ENCODE measurements around the gene PRAMEF13.
"Not testable (repeated sequence)": the region's sequence is repeated elsewhere in the genome, so short reads cannot be mapped to it uniquely, and the experiment has no call there.

PRAMEF13 gene

GRCh38 chr1:13201309-13201708, at the start of gene PRAMEF13:
PRAMEF13 (minus strand) TSS chr1:13201409; CDS start chr1:13199589, 1,820 bp downstream.
- DNase-seq (ENCODE audit: low spot score) = not testable (repeated sequence)

GRCh38 chr1:13247122-13247521, 45.9 kb upstream of the PRAMEF13 start:
- not testable (repeated sequence) for DNase-seq (ENCODE audit: low spot score)

DNA sequence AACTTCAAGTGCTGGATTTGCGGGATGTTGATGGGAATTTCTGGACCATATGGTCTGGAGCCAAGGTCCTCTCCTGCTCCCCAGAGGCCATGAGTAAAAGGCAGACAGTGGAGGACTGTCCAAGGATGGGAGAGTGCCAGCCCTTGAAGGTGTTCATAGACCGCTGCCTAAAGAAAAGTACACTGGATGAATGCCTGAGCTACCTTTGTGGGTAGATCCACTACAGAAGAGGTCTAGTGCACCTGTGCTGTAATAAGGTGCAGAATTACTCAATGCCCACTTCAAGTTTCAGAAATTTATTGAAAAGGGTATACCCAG, 45.3 kb upstream of the PRAMEF13 start:
- not testable (repeated sequence) for DNase-seq (ENCODE audit: low spot score)

DNA sequence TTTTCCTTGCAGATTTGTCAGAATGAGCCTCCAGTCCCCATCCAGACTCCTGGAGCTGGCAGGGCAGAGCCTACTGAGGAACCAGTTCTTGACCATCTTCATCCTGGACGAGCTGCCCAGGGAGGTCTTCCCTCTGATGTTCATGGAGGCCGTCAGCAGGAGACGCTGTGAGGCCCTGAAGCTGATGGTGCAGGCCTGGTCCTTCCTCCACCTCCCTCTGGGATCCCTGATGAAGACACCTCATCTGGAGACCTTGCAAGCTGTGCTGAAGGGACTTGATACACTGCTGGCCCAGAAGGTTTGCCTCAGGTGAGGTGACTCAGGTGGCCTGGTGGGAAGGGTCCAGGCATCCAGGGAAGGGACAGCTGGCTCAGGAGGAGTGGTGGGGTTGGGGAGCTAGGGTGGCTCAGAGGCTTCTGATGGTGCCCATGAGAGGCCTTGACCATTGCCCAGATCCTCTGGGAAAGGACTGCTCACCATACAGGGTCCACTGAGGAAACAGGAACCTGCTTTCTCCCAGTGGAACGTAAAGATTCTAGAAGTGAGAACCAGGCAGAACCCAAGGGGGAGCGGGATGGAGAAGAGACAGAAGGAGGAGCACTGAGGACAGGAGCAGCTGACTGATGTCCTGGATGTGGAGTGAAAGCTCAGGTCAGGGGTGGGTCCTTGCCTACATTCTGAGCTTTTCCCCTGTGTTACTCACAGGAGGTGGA, 44.8 kb upstream of the PRAMEF13 start:
- DNase-seq (ENCODE audit: low spot score) = not testable (repeated sequence)

- DNase-seq (ENCODE audit: low spot score) = not testable (repeated sequence)
Observed at GRCh38 chr1:13243536-13244263, 42.5 kb upstream of the PRAMEF13 start.

DNA sequence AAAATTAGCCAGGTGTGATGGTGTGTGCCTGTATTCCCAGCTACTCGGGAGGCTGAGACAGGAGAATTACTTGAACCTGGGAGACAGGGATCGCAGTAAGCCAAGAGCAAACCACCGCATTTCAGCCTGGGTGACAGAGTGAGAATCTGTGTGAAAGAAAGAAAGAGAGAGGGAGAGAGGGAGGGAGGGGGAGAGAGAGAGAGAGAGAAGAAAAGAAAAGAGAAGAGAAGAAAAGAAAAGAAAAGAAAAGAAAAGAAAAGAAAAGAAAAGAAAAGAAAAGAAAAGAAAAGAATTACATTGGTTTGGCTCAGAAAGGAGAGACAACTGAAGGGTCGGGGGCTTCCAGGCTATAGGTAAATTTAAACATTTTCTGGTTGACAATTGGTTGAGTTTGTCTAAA, 38.4 kb upstream of the PRAMEF13 start:
- DNase-seq (ENCODE audit: low spot score) = not testable (repeated sequence)

- not testable (repeated sequence) for DNase-seq (ENCODE audit: low spot score)
Observed at GRCh38 chr1:13237572-13237971, 36.4 kb upstream of the PRAMEF13 start.

DNA sequence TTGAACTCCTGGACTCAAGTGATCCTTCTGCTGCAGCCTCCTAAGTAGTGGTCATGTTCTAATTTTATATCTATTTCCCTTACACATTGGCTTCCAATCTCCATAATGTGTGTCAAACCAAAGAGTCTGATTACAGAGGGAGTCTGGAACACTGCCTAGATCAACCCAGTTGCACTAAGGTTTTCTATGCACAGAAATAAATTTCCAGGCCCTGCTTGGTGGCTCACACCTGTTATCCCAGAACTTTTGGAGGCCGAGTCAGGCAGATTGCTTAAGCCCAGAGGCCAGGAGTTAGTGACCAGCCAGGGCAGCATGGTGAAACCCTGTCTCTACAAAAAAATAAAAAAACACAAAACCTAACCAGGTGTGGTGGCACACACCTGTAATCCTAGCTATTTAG, 32.8 kb upstream of the PRAMEF13 start:
- not testable (repeated sequence) for DNase-seq (ENCODE audit: low spot score)

DNA sequence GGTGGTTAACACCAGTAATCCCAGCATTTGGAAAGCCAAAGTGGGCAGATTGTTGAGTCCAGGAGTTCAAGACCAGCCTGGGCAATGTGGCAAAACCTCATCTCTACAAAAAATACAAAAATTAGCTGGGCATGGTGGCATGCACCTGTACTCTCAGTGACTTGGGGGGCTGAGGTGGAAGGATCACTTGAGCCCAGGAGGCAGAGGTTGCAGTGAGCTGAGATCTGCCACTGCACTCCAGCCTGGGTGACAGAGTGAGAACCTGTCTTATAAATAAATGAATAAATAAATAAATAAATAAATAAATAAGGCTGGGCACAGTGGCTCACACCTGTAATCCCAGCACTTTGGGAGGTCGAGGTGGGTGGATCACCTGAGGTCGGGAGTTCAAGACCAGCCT, 30.8 kb upstream of the PRAMEF13 start:
- DNase-seq (ENCODE audit: low spot score) = not testable (repeated sequence)

- DNase-seq (ENCODE audit: low spot score) = not testable (repeated sequence)
Observed at GRCh38 chr1:13231061-13231750, 30.0 kb upstream of the PRAMEF13 start.

GRCh38 chr1:13230601-13231000, 29.4 kb upstream of the PRAMEF13 start:
- not testable (repeated sequence) for DNase-seq (ENCODE audit: low spot score)

DNA sequence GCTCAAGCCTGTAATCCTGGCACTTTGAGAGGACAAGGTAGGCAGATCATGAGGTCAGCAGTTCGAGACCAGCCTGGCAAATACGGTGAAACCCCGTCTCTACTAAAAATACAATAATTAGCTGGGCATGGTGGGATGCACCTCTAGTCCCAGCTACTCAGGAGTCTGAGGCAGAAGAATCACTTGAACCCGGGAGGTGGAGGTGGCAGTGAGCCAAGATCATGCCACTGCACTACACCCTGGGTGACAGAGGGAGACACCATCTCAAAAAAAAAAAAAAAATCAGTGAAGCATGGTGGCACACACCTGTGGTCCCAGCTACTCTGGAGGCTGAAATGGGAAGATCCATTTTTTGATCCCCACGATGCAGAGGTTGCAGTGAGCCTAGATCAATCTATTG, 28.9 kb upstream of the PRAMEF13 start:
- not testable (repeated sequence) for DNase-seq (ENCODE audit: low spot score)

DNA sequence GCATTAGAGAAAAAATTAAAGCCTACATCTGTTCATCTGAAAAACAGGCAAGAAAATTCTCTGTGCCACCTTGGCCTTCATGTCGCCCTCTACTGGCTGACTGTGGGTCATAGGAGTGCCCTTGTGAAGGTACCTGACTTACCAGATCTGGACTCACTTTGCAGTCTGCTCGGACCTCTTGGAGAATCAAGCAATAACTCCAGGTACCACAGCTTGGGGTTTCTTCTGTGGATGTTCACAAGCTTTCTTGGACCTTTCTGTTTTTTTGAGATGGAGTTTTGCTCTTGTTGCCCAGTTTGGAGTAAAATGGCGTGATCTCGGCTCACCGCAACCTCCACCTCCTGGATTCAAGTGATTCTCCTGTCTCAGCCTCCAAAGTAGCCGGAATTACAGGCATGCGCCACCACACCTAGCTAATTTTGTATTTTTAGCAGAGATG, 27.2 kb upstream of the PRAMEF13 start:
- no peak for DNase-seq (ENCODE audit: low spot score)

DNA sequence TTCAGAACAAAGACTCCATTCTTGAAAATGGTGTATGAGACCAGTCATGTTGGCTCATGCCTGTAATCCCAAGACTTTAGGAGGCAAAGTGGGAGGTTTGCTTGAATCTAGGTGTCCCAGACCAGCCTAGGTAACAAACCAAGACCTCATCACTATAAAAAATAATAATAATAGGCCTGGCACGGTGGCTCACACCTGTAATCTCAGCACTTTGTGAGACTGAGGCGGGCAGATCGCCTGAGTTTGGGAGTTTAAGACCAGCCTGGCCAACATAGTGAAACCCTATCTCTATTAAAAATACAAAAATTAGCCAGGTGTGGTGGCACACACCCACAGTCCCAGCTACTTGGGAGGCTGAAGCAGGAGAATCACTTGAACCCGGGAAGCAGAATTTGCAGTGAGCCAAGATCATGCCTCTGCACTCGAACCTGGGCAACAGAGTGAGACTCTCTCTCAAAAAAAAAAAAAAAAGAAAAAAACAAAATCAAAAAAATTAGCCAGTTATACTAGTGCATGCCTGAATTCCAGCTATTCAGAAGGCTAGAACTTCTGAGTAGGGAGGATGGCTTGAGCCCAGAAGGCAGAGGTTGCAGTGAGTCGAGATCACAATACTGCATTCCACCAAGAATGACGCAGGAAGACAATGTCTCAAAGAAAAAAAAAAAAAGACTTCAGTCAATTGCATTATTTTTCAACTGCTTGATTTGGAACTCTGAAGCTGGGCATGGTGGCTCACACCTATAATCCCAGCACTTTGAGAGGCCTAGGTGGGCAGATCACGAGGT, 26.3 kb upstream of the PRAMEF13 start:
- not testable (repeated sequence) for DNase-seq (ENCODE audit: low spot score)

DNA sequence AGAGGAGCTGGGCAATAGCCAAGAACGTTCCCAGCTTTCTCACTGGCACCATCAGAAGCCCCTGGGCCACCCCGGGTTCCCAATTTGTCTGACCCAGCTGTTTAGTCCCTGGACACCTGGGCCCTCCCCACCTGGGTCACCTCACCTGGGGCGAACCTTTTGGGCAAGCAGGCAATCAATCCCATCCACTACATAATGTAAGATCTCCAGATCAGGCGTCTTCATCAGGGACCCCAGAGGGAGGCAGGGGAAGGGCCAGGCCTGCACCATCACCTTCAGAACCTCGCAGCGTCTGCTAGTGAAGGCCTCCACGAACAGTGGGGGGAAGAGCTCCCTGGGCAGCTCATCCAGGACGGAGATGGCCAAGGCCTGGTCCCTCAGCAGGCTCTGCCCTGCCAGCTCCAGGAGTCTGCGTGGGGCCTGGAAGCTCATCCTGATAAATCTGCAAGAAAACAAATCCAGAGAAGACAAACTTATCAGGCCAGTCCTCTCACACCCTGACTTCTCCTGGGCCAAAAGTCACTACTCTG, 24.5 kb upstream of the PRAMEF13 start, which contains the start of gene PRAMEF18:
PRAMEF18 (minus strand) TSS at position 480 of the 530 bp plus-strand sequence; CDS start at position 432, 48 bp downstream.
- not testable (repeated sequence) for DNase-seq (ENCODE audit: low spot score)

DNA sequence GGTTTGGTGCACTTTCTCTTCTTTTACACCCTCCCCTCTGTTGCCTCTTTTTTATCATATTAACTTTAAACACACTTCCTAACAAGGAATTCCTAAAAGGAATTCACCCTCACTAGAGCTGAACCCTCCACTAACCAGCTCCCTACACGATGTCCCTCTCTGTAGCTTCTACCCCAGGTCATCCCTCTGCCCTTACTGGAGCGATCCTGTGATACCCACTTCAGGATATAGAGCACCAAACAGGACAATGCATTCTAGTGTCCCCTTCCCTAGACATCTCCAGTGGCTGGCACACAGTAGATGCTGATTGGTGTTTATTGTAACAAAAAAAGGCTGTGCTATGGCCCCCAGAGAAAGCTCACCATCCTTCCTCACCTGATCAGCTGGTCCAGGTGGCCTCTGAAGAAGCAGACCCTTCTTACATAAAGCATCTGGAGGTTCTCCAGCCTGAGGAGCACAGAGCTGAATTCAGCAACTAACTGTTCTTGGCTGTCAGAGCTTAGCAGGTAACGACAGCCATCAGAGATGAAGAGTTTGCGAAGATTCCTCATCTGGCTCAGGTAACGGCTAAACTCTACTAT, 23.4 kb upstream of the PRAMEF13 start:
- no peak for DNase-seq (ENCODE audit: low spot score)

DNA sequence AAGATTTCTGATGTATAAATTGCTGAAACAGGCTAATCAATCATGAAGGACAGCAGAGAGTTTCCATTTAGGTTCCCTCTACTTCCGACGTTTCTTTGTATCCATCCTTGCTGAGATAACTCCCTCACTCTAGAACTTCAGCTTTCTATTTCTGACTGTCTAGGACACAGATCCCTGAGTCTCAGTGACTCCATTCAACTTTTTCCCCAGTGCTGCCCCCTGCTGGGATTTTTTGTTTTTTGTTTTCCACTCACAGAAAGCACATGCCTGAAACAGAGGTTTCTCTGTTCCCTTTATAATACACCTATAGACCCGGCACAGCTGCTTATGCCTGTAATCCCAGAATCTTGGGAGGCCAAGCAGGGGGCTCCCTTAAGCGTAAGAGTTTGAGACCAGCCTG, 21.6 kb upstream of the PRAMEF13 start:
- not testable (repeated sequence) for DNase-seq (ENCODE audit: low spot score)

DNA sequence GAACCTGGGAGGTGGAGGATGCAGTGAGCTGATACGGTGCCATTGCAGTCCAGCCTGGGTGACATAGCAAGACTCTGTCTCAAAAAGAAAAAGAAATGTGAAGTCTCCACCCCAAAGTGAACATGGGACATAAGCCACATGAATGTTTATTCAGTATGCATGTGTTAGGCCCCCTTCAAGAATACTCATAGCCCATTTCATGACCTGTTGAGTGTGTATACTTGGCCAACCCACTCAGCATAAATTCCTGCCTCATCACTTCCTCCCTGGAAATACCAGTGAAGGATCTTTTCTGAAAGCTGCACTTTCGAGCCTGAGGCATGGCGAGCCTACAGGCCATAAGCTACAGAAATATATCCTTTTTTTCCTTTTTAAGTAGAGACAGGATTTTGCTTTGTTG, 18.0 kb upstream of the PRAMEF13 start:
- DNase-seq (ENCODE audit: low spot score) = not testable (repeated sequence)

GRCh38 chr1:13216619-13217018, 15.4 kb upstream of the PRAMEF13 start:
- DNase-seq (ENCODE audit: low spot score) = not testable (repeated sequence)

DNA sequence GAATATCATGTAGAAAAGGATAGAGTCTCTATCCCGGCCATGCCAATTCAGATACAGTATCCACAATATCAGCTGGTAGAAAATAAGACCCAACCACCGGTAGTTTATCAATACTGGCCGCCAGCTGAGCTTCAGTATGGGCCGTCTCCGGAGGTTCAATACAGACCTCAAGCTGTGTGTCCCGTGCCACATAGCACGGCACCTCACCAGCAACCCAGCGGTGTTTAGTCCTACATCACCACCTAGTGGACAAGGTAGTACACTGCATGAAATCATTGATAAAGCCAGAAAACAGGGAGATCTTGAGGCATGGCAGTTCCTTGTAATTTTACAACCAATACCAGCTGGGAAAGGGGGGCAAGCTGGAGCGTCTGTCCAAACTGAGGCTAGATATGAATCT, 7.5 kb upstream of the PRAMEF13 start:
- not testable (repeated sequence) for DNase-seq (ENCODE audit: low spot score)

- DNase-seq (ENCODE audit: low spot score) = not testable (repeated sequence)
Observed at GRCh38 chr1:13171548-13171947, 29.7 kb downstream of the PRAMEF13 start, which contains the start of gene PRAMEF9. PRAMEF9 (plus strand) TSS chr1:13171848; CDS start chr1:13175281, 3,433 bp downstream.
